GM19463 (cell line): Measurements from ENCODE around the gene ERCC2.

Experiments used
- ATAC-seq: cut with Tn5 transposase; IDR thresholded peaks from one replicate; pipeline ENCODE4 v1.9.1; 2021; ENCODE audit warnings: mild to moderate bottlenecking, moderate library complexity; ENCODE audit not compliant: unreplicated experiment

The ERCC2 gene

GRCh38 chr19:45402298-45403061 is 32.1 kb upstream of the ERCC2 start:
- ATAC-seq, result no peak

GRCh38 chr19:45401815-45402214 is 31.4 kb upstream of the ERCC2 start:
- no peak for ATAC-seq

- no peak for ATAC-seq
Observed at GRCh38 chr19:45400192-45400591, 29.8 kb upstream of the ERCC2 start.

- ATAC-seq, result no peak
Observed at GRCh38 chr19:45395821-45396617, 25.6 kb upstream of the ERCC2 start.

GRCh38 chr19:45391871-45392665 is 21.7 kb upstream of the ERCC2 start:
- ATAC-seq, result no peak

- no peak for ATAC-seq
Observed at GRCh38 chr19:45391346-45391745, 21.0 kb upstream of the ERCC2 start.

- no peak for ATAC-seq
Observed at GRCh38 chr19:45385392-45386221, 15.2 kb upstream of the ERCC2 start.

GRCh38 chr19:45382426-45382825 is 12.1 kb upstream of the ERCC2 start:
- no peak for ATAC-seq

- ATAC-seq, result no peak
Observed at GRCh38 chr19:45380107-45380506, 9.7 kb upstream of the ERCC2 start.

- no peak for ATAC-seq
Observed at GRCh38 chr19:45376045-45376724, 5.8 kb upstream of the ERCC2 start.

- no peak for ATAC-seq
Observed at GRCh38 chr19:45368737-45369340, 1.5 kb downstream of the ERCC2 start.

GRCh38 chr19:45368127-45368526 is 2.2 kb downstream of the ERCC2 start:
- no peak for ATAC-seq

- no peak for ATAC-seq
Observed at GRCh38 chr19:45364696-45365095, 5.7 kb downstream of the ERCC2 start.

- no peak for ATAC-seq
Observed at GRCh38 chr19:45363861-45364459, 6.4 kb downstream of the ERCC2 start.

GRCh38 chr19:45362291-45362690 is 8.1 kb downstream of the ERCC2 start:
- ATAC-seq, result no peak

- no peak for ATAC-seq
Observed at GRCh38 chr19:45361608-45362007, 8.8 kb downstream of the ERCC2 start.

GRCh38 chr19:45358213-45358792 is 12.1 kb downstream of the ERCC2 start:
- ATAC-seq, result no peak

- ATAC-seq, result no peak
Observed at GRCh38 chr19:45357445-45357783, 13.0 kb downstream of the ERCC2 start.
